Activated T-helper 2 cell treated with anti-CD3 and anti-CD28 coated beads, Interferon-gamma antibody, Interleukin-2, Interleukin-4, amounts not matched to agents 10 μg/mL and 5 μg/mL and 100 μg/mL, durations not matched to agents 14 hours and 24 hours and 36 hours (primary cell): ENCODE measurements around the gene NPAS3. TPM values are rescaled to one million over a fixed set of nuclear protein-coding genes. Genes with fewer than 3 reads are reported as not detected.

Experiments
- DNase-seq: peaks from one replicate; pipeline ENCODE4 v3.0.0; 2021; ENCODE audit warnings: low spot score
- H3K27ac Mint-ChIP-seq: one replicate; pipeline ENCODE4 v1.8.0; 2021; ENCODE audit warnings: mixed read lengths
- H3K27me3 Mint-ChIP-seq: one replicate; pipeline ENCODE4 v1.8.0; 2021; ENCODE audit warnings: low read depth, mixed read lengths
- H3K36me3 Mint-ChIP-seq: one replicate; pipeline ENCODE4 v1.8.0; 2021; ENCODE audit warnings: low read depth, mixed read lengths
- H3K4me1 Mint-ChIP-seq: one replicate; pipeline ENCODE4 v1.8.0; 2021; ENCODE audit warnings: low read depth, mixed read lengths
- H3K4me3 Mint-ChIP-seq: one replicate; pipeline ENCODE4 v1.8.0; 2021; ENCODE audit warnings: low read depth, mild to moderate bottlenecking, moderate library complexity, mixed read lengths
- H3K9me3 Mint-ChIP-seq: one replicate; pipeline ENCODE4 v1.8.0; 2021; ENCODE audit warnings: mixed read lengths
- intact Hi-C: fragments of 100-400 bp; cut with micrococcal nuclease; formaldehyde crosslinking; loops from one replicate; pipeline ENCODE4 v1.15.1; 2023
- total RNA-seq: library from RNA; stranded (reverse); gene quantifications from 2 replicates; pipeline ENCODE4 v1.2.3, GENCODE V29; 2022

Gene NPAS3
- total RNA-seq, 1 donor from 2014 or later, result not detected

DNA sequence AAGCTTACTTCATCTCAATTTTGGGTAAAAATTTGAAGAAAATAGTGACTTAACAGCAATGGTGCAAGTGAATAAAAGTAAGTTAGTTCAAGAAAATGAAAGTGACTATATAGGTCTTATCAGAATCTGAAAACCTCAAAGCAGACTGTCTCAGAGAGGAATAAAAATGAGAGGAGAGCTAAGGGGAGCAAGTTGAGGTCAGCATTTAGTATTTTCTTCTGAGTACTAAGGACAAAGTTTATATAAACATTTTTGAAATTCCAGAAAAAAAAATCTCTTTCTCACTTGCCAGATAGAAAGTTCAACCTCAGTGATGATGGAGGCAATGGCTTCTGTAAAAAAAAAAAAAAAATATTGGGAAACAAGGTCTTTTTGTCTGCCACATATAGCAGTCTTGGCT is 414.1 kb downstream of the NPAS3 start:
- Mint-ChIP-seq H3K9me3 (peaks cover 3% of the 10 kb centered on the region), H3K36me3 (no peaks in the 10 kb centered on the region), H3K4me3 (no peak overlapping the region), H3K27me3 (no peaks in the 10 kb centered on the region), H3K27ac (no peak overlapping the region), H3K4me1 (no peaks in the 10 kb centered on the region)
- intact Hi-C loops, result no loop called here
- no peak for DNase-seq

DNA sequence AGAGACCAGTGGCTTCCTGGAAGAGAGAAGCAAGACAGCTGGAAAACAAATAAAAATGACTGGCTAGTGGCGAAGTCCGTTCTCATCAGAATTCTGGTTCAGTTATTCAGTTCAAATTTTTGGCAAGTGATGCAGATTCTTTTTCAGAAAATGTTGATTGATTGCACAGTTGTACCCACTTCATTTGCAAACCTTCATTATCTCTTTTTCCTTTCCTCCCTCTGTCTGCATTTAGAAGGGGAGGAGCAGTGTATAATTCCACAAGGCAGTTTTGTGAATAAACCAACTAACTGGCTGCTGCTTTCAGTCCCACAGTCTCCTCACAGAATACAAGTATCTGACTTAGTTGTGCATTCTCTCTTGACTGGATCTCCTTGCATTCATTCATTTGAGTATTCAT is 417.5 kb downstream of the NPAS3 start:
- Mint-ChIP-seq H3K4me3 (no peak overlapping the region), H3K27ac (no peak overlapping the region), H3K9me3 (no peaks in the 10 kb centered on the region), H3K4me1 (no peaks in the 10 kb centered on the region), H3K27me3 (no peaks in the 10 kb centered on the region), H3K36me3 (no peaks in the 10 kb centered on the region)
- DNase-seq, result no peak
- intact Hi-C loops, result no loop called here

DNA sequence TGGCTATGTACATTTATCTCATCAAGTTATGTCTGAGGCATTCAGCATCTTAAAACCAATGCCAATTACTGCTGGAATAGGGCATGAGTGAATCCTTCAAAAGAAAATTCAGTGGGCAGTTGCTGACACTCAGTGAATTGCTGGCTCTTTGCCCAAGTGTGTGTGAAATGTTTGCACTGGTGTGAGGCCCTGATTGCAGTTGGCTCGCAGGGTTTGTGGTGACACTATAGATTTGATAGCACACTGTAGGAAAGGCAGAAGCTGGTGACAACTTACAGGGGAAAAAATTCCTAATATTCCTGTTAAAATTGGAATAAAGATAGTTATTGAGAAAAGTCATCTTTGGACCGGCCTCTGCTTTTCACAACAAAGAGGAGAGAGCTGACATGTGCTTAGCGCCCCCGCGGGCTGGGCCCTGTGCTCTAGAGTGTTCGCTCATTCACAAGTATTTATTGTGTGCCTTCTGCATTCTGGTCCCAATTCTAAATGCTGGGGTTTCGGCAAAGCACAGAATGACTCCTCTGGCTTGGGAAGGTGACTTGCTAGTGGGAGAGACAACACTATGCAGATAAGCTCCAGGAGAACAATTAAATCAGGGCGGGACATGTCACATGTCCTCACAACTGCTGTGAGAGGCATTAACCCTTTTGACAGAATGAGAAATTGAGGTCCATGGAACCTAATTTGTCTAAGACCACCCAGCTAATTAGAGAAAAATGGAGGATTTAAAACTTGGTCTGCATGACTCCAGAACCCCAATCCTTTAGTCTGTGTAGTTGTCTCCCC is 418.7 kb downstream of the NPAS3 start:
- no peak overlapping the region for H3K4me3 Mint-ChIP-seq
- no peak for DNase-seq
- H3K36me3 Mint-ChIP-seq, result no peaks in the 10 kb centered on the region
- H3K4me1 Mint-ChIP-seq, result no peaks in the 10 kb centered on the region
- no peak overlapping the region for H3K27ac Mint-ChIP-seq
- no peaks in the 10 kb centered on the region for H3K27me3 Mint-ChIP-seq
- H3K9me3 Mint-ChIP-seq, result no peaks in the 10 kb centered on the region
- intact Hi-C loops, result no loop called here

DNA sequence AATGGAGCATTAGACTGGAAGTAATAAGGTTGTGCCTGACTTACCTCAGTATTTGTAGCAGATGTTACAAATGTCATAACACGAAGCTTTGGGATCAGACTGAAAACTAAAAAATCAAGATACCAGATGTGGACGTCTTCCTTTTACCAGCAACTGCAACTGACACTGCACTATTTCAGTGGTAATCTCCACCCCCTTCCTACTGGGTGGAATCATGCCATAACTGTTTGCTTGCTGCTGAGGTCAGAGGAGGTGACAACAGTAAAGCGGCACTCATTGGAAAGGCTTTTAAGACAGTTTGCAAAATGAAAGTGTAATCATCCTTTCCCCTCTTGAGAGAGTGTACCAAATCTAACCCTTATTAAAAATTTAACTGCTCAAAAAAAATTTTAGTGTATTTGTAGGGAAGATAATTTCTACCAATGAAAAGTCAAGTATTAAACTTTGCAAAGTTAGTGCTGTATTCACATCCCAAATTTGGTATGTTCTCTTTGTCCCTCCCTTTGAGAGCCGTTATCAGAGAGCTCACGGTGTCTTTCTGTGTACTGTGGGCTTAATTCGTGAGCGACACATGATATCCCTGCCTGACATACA is 420.7 kb downstream of the NPAS3 start:
- Mint-ChIP-seq H3K27me3 (no peaks in the 10 kb centered on the region), H3K4me3 (no peak overlapping the region), H3K4me1 (no peaks in the 10 kb centered on the region), H3K9me3 (no peaks in the 10 kb centered on the region), H3K27ac (no peak overlapping the region), H3K36me3 (no peaks in the 10 kb centered on the region)
- intact Hi-C loops, result no loop called here
- no peak for DNase-seq

DNA sequence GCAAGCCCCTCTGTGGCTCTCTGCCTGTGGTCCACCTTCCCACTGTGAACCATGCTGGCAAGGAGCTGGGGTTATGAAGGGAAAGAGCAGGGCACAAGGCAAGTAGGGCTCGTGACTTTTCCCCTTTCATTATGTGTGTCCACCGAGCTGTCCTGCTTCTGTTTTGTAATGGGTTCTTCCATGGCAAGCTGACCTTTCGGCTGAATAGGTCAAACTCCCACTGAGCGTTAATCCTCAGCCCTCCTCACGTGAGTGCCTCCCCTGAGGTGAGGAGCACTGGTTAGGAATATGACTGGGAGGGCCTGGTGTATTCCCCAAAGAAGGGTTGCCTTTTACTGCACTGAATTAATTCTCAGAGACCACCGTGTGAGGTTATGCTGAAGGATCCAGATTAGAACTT is 424.3 kb downstream of the NPAS3 start:
- intact Hi-C loops, result no loop called here
- Mint-ChIP-seq H3K4me1 (no peaks in the 10 kb centered on the region), H3K9me3 (no peaks in the 10 kb centered on the region), H3K27me3 (no peaks in the 10 kb centered on the region), H3K27ac (no peak overlapping the region), H3K36me3 (no peaks in the 10 kb centered on the region), H3K4me3 (no peak overlapping the region)
- no peak for DNase-seq

DNA sequence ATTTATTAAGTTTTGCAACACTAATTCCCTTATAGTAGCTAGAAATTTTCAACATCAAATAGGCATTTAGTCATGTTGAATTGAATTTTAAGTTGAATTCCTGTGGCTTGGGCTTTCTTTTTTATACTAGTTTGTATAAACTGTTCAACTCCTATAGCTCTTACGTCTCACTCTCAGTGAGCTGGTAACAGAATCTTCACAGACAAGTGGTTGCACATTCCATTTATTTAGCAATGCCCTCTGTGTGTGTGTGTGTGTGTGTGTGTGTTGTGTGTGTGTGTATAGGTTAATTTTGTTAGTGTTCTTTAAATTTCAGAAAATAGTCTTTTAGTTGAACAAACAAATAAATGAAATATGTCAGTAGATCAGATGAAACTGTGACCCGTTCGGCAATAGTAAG is 425.0 kb downstream of the NPAS3 start:
- H3K27ac Mint-ChIP-seq, result no peak overlapping the region
- no peaks in the 10 kb centered on the region for H3K36me3 Mint-ChIP-seq
- H3K27me3 Mint-ChIP-seq, result no peaks in the 10 kb centered on the region
- intact Hi-C loops, result no loop called here
- H3K4me1 Mint-ChIP-seq, result no peaks in the 10 kb centered on the region
- no peaks in the 10 kb centered on the region for H3K9me3 Mint-ChIP-seq
- DNase-seq, result no peak
- no peak overlapping the region for H3K4me3 Mint-ChIP-seq

DNA sequence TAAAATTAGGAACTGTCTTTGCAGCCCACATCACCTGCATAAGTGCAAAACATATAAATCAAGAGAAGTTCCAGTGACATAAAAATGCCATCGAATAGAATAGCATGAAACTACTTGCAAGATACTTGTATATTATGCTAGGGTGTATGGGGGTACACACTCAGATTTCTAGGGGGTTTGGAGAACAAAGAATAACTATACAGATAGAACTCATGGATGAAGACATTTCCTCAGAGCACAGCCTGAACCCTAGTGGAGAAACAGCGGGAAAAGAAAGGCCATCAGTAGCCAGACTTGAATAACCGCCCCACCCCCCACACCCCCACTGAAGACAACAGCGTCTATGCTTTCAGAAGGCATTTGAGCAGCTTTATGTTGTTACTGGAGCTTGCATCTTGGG is 425.8 kb downstream of the NPAS3 start:
- no peaks in the 10 kb centered on the region for H3K27me3 Mint-ChIP-seq
- no peak overlapping the region for H3K4me3 Mint-ChIP-seq
- intact Hi-C loops, result no loop called here
- H3K4me1 Mint-ChIP-seq, result no peaks in the 10 kb centered on the region
- H3K36me3 Mint-ChIP-seq, result no peaks in the 10 kb centered on the region
- H3K9me3 Mint-ChIP-seq, result no peaks in the 10 kb centered on the region
- DNase-seq, result no peak
- H3K27ac Mint-ChIP-seq, result no peak overlapping the region

DNA sequence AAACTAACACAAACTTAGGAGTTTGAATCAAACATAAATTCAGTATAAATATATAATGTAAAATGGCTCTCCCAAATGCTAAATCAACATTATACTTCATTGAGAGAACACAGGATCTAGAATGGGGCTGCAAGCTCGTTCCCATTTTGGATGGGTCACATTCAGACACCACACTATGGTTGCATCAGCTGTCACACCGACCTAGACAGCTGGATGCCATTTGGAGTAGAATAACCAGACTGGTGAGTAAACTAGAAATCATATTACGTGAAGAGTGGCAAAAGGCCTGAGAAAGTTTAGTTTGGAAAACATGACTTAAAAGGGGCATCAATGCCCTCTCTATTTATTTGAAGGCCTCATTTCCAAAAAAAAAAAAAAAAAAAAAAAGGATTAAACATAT is 430.4 kb downstream of the NPAS3 start:
- Mint-ChIP-seq H3K9me3 (no peaks in the 10 kb centered on the region), H3K36me3 (no peaks in the 10 kb centered on the region), H3K4me3 (no peak overlapping the region), H3K27ac (no peak overlapping the region), H3K4me1 (no peaks in the 10 kb centered on the region), H3K27me3 (no peaks in the 10 kb centered on the region)
- intact Hi-C loops, result no loop called here
- no peak for DNase-seq

DNA sequence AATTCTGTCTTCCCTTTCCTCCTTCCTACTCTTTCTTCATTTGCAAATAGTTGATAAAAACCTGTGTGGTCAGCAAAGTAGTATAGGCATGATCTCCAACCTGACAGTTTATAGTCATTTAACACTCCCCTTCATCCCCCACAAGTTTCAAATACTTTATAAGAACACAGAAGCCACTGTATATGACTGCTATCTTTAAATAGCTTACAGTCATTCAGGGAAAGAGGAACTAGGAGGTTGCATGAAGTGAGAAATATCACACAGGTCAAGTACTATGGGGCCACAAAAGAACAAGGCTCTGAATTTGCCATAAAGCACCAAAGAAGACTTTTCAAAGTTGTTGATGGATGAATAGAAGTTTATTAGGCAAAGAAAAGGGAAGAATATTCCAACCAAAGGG is 431.3 kb downstream of the NPAS3 start:
- Mint-ChIP-seq H3K27me3 (no peaks in the 10 kb centered on the region), H3K36me3 (no peaks in the 10 kb centered on the region), H3K9me3 (no peaks in the 10 kb centered on the region), H3K27ac (no peak overlapping the region), H3K4me1 (no peaks in the 10 kb centered on the region), H3K4me3 (no peak overlapping the region)
- intact Hi-C loops, result no loop called here
- no peak for DNase-seq

DNA sequence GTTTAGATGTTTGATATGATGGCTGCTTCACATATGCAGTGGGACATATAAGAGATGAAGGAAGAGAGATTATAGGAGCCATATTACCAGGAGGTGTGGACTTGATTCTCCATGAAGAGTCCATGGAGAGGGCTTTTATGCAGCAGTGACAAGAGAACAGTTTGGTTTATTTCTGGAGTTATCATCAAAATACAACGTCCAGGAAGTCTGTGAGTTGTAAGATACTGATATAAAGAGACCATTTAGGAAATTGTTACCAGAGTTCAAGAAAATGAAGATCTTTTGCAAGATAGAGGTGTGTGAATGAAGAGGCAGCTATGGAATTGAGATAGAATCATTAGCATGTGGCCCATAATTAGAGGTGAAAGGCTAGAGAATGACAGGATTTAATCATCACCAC is 431.7 kb downstream of the NPAS3 start:
- intact Hi-C loops, result no loop called here
- H3K4me3 Mint-ChIP-seq, result no peak overlapping the region
- H3K9me3 Mint-ChIP-seq, result no peaks in the 10 kb centered on the region
- H3K27ac Mint-ChIP-seq, result no peak overlapping the region
- DNase-seq, result no peak
- H3K36me3 Mint-ChIP-seq, result no peaks in the 10 kb centered on the region
- no peaks in the 10 kb centered on the region for H3K4me1 Mint-ChIP-seq
- no peaks in the 10 kb centered on the region for H3K27me3 Mint-ChIP-seq

DNA sequence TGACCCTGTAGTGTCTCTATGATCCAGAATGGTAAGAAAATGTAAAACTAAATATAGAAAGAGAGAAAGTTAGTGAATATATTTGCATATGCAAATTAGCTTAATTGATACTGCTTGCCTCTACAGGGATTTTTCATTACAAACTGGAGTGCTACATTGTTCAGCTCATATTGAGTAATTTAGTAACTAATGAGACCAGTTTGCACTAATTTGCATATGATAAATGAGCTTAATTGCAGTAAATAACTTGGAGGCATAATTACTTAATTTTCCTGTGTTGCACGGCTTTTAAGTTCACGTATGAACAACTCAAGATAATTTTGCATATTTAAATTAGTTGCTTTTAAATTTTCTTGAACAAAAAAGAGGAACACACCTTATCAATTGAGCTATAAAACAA is 436.5 kb downstream of the NPAS3 start:
- Mint-ChIP-seq H3K27ac (no peak overlapping the region), H3K9me3 (no peaks in the 10 kb centered on the region), H3K27me3 (no peaks in the 10 kb centered on the region), H3K4me3 (no peak overlapping the region), H3K36me3 (no peaks in the 10 kb centered on the region), H3K4me1 (no peaks in the 10 kb centered on the region)
- intact Hi-C loops, result no loop called here
- DNase-seq, result no peak

DNA sequence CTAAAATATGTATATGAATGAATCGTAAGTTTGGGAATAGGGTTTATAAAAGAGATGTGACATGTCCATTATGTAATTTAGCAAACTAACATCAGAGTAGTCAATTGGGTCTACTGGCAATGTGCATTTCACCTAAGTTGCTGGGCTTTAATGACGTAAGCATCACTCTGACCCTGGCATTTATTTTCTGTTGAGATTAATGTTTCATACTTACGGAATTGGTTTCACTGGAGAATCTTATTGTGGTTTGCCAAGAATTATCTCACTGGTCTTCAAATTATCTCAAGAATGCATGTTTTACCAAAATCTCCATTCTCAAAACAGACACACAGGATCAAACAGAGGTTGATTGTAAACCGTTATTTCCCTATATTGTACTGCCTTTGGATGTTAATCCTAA is 437.1 kb downstream of the NPAS3 start:
- Mint-ChIP-seq H3K27ac (no peak overlapping the region), H3K27me3 (no peaks in the 10 kb centered on the region), H3K36me3 (no peaks in the 10 kb centered on the region), H3K4me3 (no peak overlapping the region), H3K9me3 (no peaks in the 10 kb centered on the region), H3K4me1 (no peaks in the 10 kb centered on the region)
- intact Hi-C loops, result no loop called here
- DNase-seq, result no peak

DNA sequence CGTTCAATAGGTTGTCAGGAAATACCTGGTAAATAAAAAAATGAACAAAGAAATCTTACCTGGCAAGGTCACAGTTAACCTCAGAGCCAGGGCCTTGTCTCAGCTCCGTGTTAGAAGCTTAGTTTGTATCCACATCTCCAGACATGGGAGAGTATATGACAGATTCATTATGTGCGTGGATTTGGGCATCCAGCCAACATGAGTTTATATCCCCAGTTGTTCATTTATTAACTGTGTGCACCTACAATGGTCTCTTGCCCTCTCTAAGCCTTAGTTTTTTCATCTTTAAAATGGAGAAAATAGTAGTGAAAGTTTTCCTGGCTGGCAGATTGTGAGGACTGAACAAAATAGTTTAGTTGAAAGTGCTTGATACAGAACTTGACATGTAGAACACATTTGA is 437.8 kb downstream of the NPAS3 start:
- Mint-ChIP-seq H3K27me3 (no peaks in the 10 kb centered on the region), H3K4me3 (no peak overlapping the region), H3K27ac (no peak overlapping the region), H3K36me3 (no peaks in the 10 kb centered on the region), H3K4me1 (no peaks in the 10 kb centered on the region), H3K9me3 (no peaks in the 10 kb centered on the region)
- DNase-seq, result no peak
- intact Hi-C loops, result no loop called here
